Stomach (tissue), 9 donors: ENCODE data around the gene PPP5C. TPM values are rescaled to one million over a fixed set of nuclear protein-coding genes. Genes with fewer than 3 reads are reported as not detected.
"Not testable (repeated sequence)": the region's sequence is repeated elsewhere in the genome, so short reads cannot be mapped to it uniquely, and the experiment has no call there.

Experiments used
- DNase-seq, 2 donors: peaks; one replicate each; pipeline versions ENCODE4 v3.0.0 to v3.0.0-alpha.2; 2013 to 2019
- H3K27ac ChIP-seq, 5 donors: fragments of 200-600 bp in 4 of 5; sonication (generic) in 4 of 5; one replicate each; pipeline ENCODE4 v1.5.1; 2013 to 2019; ENCODE audit warnings: mild to moderate bottlenecking in 1 of 5, moderate library complexity in 1 of 5
- H3K27me3 ChIP-seq, 3 donors: fragments of 200-600 bp; sonication (generic); one replicate each; pipeline ENCODE4 v1.5.1; 2017 to 2019; ENCODE audit warnings: mixed run types in 1 of 3
- H3K36me3 ChIP-seq, 4 donors: fragments of 200-600 bp; sonication (generic); 1 replicate in 3 of 4; 2 replicates in 1 of 4; pipeline ENCODE4 v1.5.1; 2016 to 2019
- H3K4me1 ChIP-seq, 4 donors: fragments of 200-600 bp; sonication (generic); one replicate each; pipeline ENCODE4 v1.5.1; 2016 to 2019
- H3K4me3 ChIP-seq, 4 donors: fragments of 200-600 bp; sonication (generic) in 3 of 4; one replicate each; pipeline ENCODE4 v1.5.1; 2016 to 2019; ENCODE audit warnings: mild to moderate bottlenecking in 1 of 4
- H3K9me3 ChIP-seq, 4 donors: fragments of 200-600 bp; sonication (generic); one replicate each; pipeline ENCODE4 v1.5.1; 2016 to 2019
- CTCF ChIP-seq, 7 experiments: fragments of 450-650 bp in 4 of 7; fragments of 200-600 bp in 3 of 7; sonication (generic) in 3 of 7; IDR thresholded peaks; one replicate each; pipeline ENCODE4 v1.5.1; 2016 to 2019; ENCODE audit warnings: antibody characterized with exemption in 7 of 7, control low read depth in 2 of 7, mild to moderate bottlenecking in 1 of 7
- EP300 ChIP-seq: sonication (generic); formaldehyde crosslinking; IDR thresholded peaks from one replicate; pipeline ENCODE4 v1.6.1; 2017; ENCODE audit warnings: antibody characterized with exemption
- POLR2A ChIP-seq, 4 donors: fragments of 450-650 bp; IDR thresholded peaks; one replicate each; pipeline ENCODE4 v1.6.1; 2016; ENCODE audit warnings: antibody characterized with exemption in 4 of 4, control low read depth in 2 of 4, mild to moderate bottlenecking in 1 of 4, moderate library complexity in 1 of 4
- POLR2AphosphoS5 ChIP-seq, 3 donors: sonication (generic); formaldehyde crosslinking; IDR thresholded peaks; one replicate each; pipeline ENCODE4 v1.6.1; 2016; ENCODE audit warnings: antibody characterized with exemption in 3 of 3
- WGBS, 5 donors: extraction: QIAGEN DNeasy Blood & Tissue Kit in 3 of 5; methylation state at CpG; one replicate each; pipeline versions ENCODE4 v1.1.5 to v1.1.7; 2013 to 2018; 5-methylcytosine and 5-hydroxymethylcytosine counted together
- intact Hi-C: fragments of 100-400 bp; cut with DNase I; formaldehyde crosslinking; loops from one replicate; pipeline ENCODE4 v1.15.1; 2023; ENCODE audit warnings: low total_unique reads
- polyA plus RNA-seq, 3 donors: library from polyadenylated mRNA; stranded (reverse); fragments of 200-250 nt; gene quantifications; one replicate each; pipeline ENCODE4 v1.2.3, GENCODE V29; 2013
- total RNA-seq, 5 donors: library from RNA; depleted of rRNA; stranded (reverse); fragments of >200 nt; gene quantifications; one replicate each; pipeline versions ENCODE4 v1.1.0 to v1.2.3, GENCODE V29; 2014 to 2016
- donor health status: healthy with polysubstance abuse.
- donor health status: Bipolar disorder and iron deficiency.
- donor health status: healthy.

The PPP5C gene
- total and polyA plus RNA-seq, 8 donors = 29.6 to 124 (median 63.4) TPM

- H3K36me3 ChIP-seq = peaks cover 34 to 90% (median 57%) of the 10 kb centered on the region in 4 donors
Observed at GRCh38 chr19:46317339-46317738, 29.5 kb upstream of the PPP5C start.

GRCh38 chr19:46319613-46320012 is 27.3 kb upstream of the PPP5C start:
- Histone ChIP-seq H3K4me1 (peaks cover 0 to 12% (median 6%) of the 10 kb centered on the region in 4 donors), H3K36me3 (peaks cover 46 to 100% (median 73%) of the 10 kb centered on the region in 4 donors), H3K27me3 (no peaks in the 10 kb centered on the region), H3K27ac (peak overlapping the region in 1 of 5 donors; percentile 22), H3K4me3 (no peak overlapping the region), H3K9me3 (no peaks in the 10 kb centered on the region)
- intact Hi-C loops = no loop called here
- TF ChIP-seq POLR2AphosphoS5 (IDR thresholded peaks at IDR 0.05) (no peak), POLR2A (IDR thresholded peaks at IDR 0.05) (no peak), CTCF (IDR thresholded peaks at IDR 0.05) (no peak), EP300 (no peak)
- no peak for DNase-seq
- 77 to 93% (median 89%) methylated on average over 6 of the region's 6 CpGs for WGBS, 5 donors

More at GRCh38 chr19:46317339-46317738, 29.5 kb upstream of the PPP5C start:
- H3K27me3 ChIP-seq = no peaks in the 10 kb centered on the region
- intact Hi-C loops = no loop called here
- 65 to 73% (median 69%) methylated on average over 2 of the region's 2 CpGs for WGBS, 5 donors
- H3K4me1 ChIP-seq = peaks cover 0 to 21% (median 12%) of the 10 kb centered on the region in 4 donors
- DNase-seq = no peak
- no peak overlapping the region for H3K4me3 ChIP-seq
- H3K27ac ChIP-seq = peak overlapping the region in 1 of 5 donors; percentile 18
- no peaks in the 10 kb centered on the region for H3K9me3 ChIP-seq
- no peak for TF ChIP-seq CTCF (IDR thresholded peaks at IDR 0.05)

GRCh38 chr19:46320559-46320958 is 26.3 kb upstream of the PPP5C start:
- H3K4me1 ChIP-seq = peaks cover 0 to 6% (median 0%) of the 10 kb centered on the region in 4 donors
- H3K27ac ChIP-seq = peak overlapping the region in 1 of 5 donors; percentile 22
- WGBS, 5 donors = 87 to 96% (median 94%) methylated on average over 4 to 5 of the region's 5 CpGs
- H3K27me3 ChIP-seq = no peaks in the 10 kb centered on the region
- TF ChIP-seq POLR2AphosphoS5 (IDR thresholded peaks at IDR 0.05) (no peak), POLR2A (IDR thresholded peaks at IDR 0.05) (no peak), CTCF (IDR thresholded peaks at IDR 0.05) (no peak), EP300 (no peak)
- H3K9me3 ChIP-seq = peaks cover 0 to 2% (median 1%) of the 10 kb centered on the region in 4 donors
- intact Hi-C loops = no loop called here
- no peak overlapping the region for H3K4me3 ChIP-seq
- no peak for DNase-seq
- H3K36me3 ChIP-seq = peaks cover 49 to 100% (median 78%) of the 10 kb centered on the region in 4 donors

- Histone ChIP-seq H3K4me3 (no peak overlapping the region), H3K4me1 (no peaks in the 10 kb centered on the region), H3K9me3 (peaks cover 0 to 13% (median 7%) of the 10 kb centered on the region in 4 donors), H3K27me3 (no peaks in the 10 kb centered on the region), H3K36me3 (peaks cover 60 to 100% (median 89%) of the 10 kb centered on the region in 4 donors), H3K27ac (peak overlapping the region in 1 of 5 donors; percentile 7)
- TF ChIP-seq POLR2AphosphoS5 (IDR thresholded peaks at IDR 0.05) (no peak), POLR2A (IDR thresholded peaks at IDR 0.05) (no peak), CTCF (IDR thresholded peaks at IDR 0.05) (no peak), EP300 (no peak)
- no peak for DNase-seq
- intact Hi-C loops = no loop called here
- 92 to 96% (median 96%) methylated on average over 12 of the region's 12 CpGs for WGBS, 5 donors
Observed at GRCh38 chr19:46321653-46322052, 25.2 kb upstream of the PPP5C start.

GRCh38 chr19:46323227-46323626 is 23.7 kb upstream of the PPP5C start:
- H3K4me3 ChIP-seq, H3K27me3 ChIP-seq, H3K27ac ChIP-seq, intact Hi-C loops, DNase-seq: not testable (repeated sequence)
- 80 to 93% (median 89%) methylated on average over 9 of the region's 9 CpGs for WGBS, 5 donors
- peaks cover 0 to 27% (median 13%) of the 10 kb centered on the region in 4 donors for H3K9me3 ChIP-seq
- H3K36me3 ChIP-seq = peaks cover 72 to 100% (median 94%) of the 10 kb centered on the region in 4 donors
- peaks cover 0 to 10% (median 0%) of the 10 kb centered on the region in 4 donors for H3K4me1 ChIP-seq
